ENCODE measurements around the gene SPIN1.

DNA sequence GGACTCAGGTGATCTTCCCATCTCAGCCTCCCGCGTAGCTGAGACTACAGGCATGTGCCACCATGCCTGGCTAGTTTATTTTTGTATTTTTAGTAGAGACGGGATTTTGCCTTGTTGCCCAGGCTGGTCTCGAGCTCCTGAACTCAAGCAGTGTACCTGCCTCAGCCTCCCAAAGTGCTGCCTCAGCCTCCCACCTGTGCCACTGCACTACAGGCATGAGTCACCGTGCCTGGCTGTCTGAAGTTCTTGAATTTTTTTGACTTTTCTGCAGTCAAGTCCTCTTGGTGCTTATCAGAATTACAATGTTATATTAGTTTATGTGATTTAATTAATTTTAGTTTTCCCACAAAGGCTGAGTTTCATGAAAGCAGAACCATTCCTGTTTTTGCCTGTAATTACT lies 9.8 kb downstream of the SPIN1 start:
- TF ChIP-seq, protein P1, sequence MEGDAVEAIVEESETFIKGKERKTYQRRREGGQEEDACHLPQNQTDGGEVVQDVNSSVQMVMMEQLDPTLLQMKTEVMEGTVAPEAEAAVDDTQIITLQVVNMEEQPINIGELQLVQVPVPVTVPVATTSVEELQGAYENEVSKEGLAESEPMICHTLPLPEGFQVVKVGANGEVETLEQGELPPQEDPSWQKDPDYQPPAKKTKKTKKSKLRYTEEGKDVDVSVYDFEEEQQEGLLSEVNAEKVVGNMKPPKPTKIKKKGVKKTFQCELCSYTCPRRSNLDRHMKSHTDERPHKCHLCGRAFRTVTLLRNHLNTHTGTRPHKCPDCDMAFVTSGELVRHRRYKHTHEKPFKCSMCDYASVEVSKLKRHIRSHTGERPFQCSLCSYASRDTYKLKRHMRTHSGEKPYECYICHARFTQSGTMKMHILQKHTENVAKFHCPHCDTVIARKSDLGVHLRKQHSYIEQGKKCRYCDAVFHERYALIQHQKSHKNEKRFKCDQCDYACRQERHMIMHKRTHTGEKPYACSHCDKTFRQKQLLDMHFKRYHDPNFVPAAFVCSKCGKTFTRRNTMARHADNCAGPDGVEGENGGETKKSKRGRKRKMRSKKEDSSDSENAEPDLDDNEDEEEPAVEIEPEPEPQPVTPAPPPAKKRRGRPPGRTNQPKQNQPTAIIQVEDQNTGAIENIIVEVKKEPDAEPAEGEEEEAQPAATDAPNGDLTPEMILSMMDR (IDR thresholded peaks at IDR 0.05): no peak
- TF ChIP-seq POLR2A (IDR thresholded peaks at IDR 0.05): no peak
